H1 (cell line): ENCODE measurements around the gene KLHL34. TPM values are rescaled to one million over a fixed set of nuclear protein-coding genes. Genes with fewer than 3 reads are reported as not detected.

ENCODE experiments used
- CBX5 ChIP-seq: fragments of 300-800, 300-1000 bp; sonication (generic); IDR thresholded peaks from 2 replicates; pipeline ENCODE4 v1.7.1; 2016; ENCODE audit warnings: antibody characterized with exemption, low read length, low read depth
- CEBPB ChIP-seq: IDR thresholded peaks from 2 replicates; pipeline ENCODE4 v1.6.1; 2012; ENCODE audit warnings: low read depth, low read length
- CHD1 ChIP-seq: IDR thresholded peaks from 2 replicates; pipeline ENCODE4 v1.6.1; 2012; ENCODE audit warnings: low read depth, low read length, improper control_type of control experiment
- RAD21 ChIP-seq, 2 experiments: IDR thresholded peaks in 1 of 2; conservative IDR thresholded peaks in 1 of 2; 2 replicates each; pipeline ENCODE4 v1.6.1; 2011; ENCODE audit warnings: low read depth in 2 of 2, low read length in 2 of 2, improper control_type of control experiment in 1 of 2, inconsistent platforms in 1 of 2, mild to moderate bottlenecking in 1 of 2, moderate library complexity in 1 of 2
- polyA plus RNA-seq, 7 experiments: library from polyadenylated mRNA; depleted of rRNA in 3 of 7; stranded (reverse) in 5 of 7; unstranded in 2 of 7; fragments of >200 nt in 5 of 7; fragments of 200-250 nt in 2 of 7; gene quantifications; 1 replicate in 5 of 7; 2 replicates in 1 of 7; 4 replicates in 1 of 7; pipeline versions ENCODE4 v1.2.1 to v1.2.3, GENCODE V29; 2011 to 2013; ENCODE audit warnings: missing spikeins in 2 of 7, mixed read lengths in 2 of 7
- total RNA-seq: library from RNA; stranded (reverse); fragmentation: NEBNext Ultra II Directional; extraction: Animal tissue kit (Norgen Biotek cat#: 25700); gene quantifications from 2 replicates; pipeline ENCODE4 v1.2.1, GENCODE V29; 2021

KLHL34 gene
- total and polyA plus RNA-seq, 2 of the 8 experiments (the other 6 are each of a cell fraction or from before 2014, with no cell fraction given) = not detected

- TF ChIP-seq RAD21 (IDR thresholded peaks at IDR 0.05 in 1 of 2, conservative IDR thresholded peaks at IDR 0.05 in 1 of 2; ENCODE audit: low read depth in 2 of 2, low read length in 2 of 2) (no peak), CHD1 (no peak), CBX5 (no peak), CEBPB (no peak)
Measured at GRCh38 chrX:21638311-21638710, 19.8 kb downstream of the KLHL34 start (continued).
